NT2/D1 (cell line): Measurements from ENCODE around the gene REEP5.
"Not testable (repeated sequence)": the region's sequence is repeated elsewhere in the genome, so short reads cannot be mapped to it uniquely, and the experiment has no call there.

Source experiments
- DNase-seq: peaks from one replicate; pipeline ENCODE4 v3.0.0-alpha.2; 2011; ENCODE audit warnings: low read depth, low spot score
- H3K27me3 ChIP-seq: 2 replicates; pipeline ENCODE4 v1.6.0; 2011; ENCODE audit warnings: mild to moderate bottlenecking; ENCODE audit not compliant: insufficient read length, insufficient read depth
- H3K36me3 ChIP-seq: 2 replicates; pipeline ENCODE4 v1.6.1; 2011; ENCODE audit warnings: mild to moderate bottlenecking, low read length, mixed read lengths; ENCODE audit not compliant: insufficient read depth, insufficient read length
- H3K4me1 ChIP-seq: 2 replicates; pipeline ENCODE4 v1.5.1; 2011; ENCODE audit not compliant: insufficient read depth, insufficient read length
- H3K4me3 ChIP-seq: 2 replicates; pipeline ENCODE4 v1.5.1; 2011; ENCODE audit warnings: low read depth; ENCODE audit not compliant: insufficient read length
- H3K9ac ChIP-seq: 2 replicates; pipeline ENCODE4 v1.6.0; 2011; ENCODE audit warnings: low read depth; ENCODE audit not compliant: insufficient read length
- H3K9me3 ChIP-seq: 2 replicates; pipeline ENCODE4 v1.5.1; 2011; ENCODE audit warnings: mild to moderate bottlenecking, low read length; ENCODE audit not compliant: insufficient read depth
- SUZ12 ChIP-seq: IDR thresholded peaks from 2 replicates; pipeline ENCODE4 v1.6.1; 2011; ENCODE audit not compliant: insufficient read length, insufficient read depth; ENCODE audit errors: extremely low read depth
- YY1 ChIP-seq: IDR thresholded peaks from 2 replicates; pipeline ENCODE4 v1.6.1; 2011; ENCODE audit not compliant: insufficient read length, insufficient read depth
- ZNF274 ChIP-seq: IDR thresholded peaks from 2 replicates; pipeline ENCODE4 v1.6.1; 2011; ENCODE audit warnings: mild to moderate bottlenecking, low read depth, low read length

REEP5 gene

DNA sequence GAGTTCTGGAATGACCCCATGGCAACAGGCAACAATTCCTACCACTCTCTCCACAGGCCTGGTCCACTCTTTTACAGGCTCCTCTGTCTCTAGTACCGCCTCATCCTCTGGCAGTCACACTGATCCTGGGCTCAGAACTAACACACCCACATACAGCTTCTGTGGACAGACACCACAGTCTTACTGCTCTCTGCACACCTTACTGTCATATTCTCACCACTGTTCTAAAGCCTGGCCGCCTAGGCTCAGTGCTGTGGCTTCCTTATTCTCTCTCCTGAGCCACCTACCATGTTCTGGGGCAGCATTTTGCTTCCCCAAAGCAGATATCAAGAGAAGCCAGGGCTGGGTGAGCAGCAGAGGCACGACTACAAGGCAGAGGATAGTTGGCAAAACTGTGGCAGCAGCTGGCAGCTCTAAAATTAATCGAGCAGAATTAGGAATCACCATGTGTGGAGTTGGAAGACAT is 14.8 kb downstream of the REEP5 start:
- H3K27me3 ChIP-seq = no peaks in the 10 kb centered on the region
- H3K4me3 ChIP-seq = no peak overlapping the region
- no peaks in the 10 kb centered on the region for H3K9me3 ChIP-seq
- no peak for DNase-seq
- no peaks in the 10 kb centered on the region for H3K4me1 ChIP-seq
- peaks cover 43% of the 10 kb centered on the region for H3K36me3 ChIP-seq
- TF ChIP-seq ZNF274 (no peak), SUZ12 (no peak), YY1 (no peak)
- H3K9ac ChIP-seq = no peak overlapping the region

DNA sequence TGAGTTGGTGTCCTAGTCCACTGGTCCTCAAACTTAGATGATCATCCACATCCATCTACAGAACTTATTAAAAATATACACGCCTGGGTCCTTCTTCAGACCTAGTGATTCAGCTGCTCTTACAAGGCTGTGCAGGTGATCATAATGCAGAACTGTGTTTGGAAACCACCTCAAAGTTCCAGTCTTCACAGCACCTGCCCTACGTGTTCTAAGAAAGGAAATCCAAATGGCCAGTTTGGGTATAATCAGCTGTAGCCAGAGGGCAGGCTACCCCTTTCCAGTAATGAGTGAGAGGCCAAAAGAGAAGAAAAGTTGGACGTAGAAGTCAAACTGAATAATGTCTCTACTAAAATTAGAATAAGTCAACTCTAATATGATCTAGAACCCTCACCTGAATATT is 15.4 kb downstream of the REEP5 start:
- H3K27me3 ChIP-seq = no peaks in the 10 kb centered on the region
- no peak overlapping the region for H3K4me3 ChIP-seq
- peaks cover 45% of the 10 kb centered on the region for H3K36me3 ChIP-seq
- DNase-seq = no peak
- H3K9me3 ChIP-seq = no peaks in the 10 kb centered on the region
- H3K4me1 ChIP-seq = no peaks in the 10 kb centered on the region
- no peak overlapping the region for H3K9ac ChIP-seq
- TF ChIP-seq SUZ12 (no peak), ZNF274 (no peak), YY1 (no peak)

DNA sequence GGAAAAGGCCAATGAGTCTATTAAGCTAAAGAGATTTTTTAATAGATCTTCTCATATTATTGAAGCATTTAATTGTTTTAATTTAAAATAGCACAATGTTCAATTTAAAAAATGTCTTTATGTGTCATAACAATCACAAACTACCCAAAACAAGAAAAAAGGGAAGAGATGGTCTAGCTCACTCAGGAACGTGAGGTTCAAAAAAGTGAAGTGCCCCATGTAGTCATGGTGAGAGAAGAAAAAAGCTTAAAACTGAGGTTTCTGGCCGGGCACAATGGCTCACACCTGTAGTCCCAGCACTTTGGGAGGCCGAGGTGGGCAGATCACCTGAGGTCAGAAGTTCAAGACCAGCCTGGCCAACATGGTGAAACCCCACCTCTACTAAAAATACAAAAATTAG is 17.0 kb downstream of the REEP5 start:
- H3K9ac ChIP-seq, H3K27me3 ChIP-seq, H3K4me3 ChIP-seq, H3K4me1 ChIP-seq, H3K9me3 ChIP-seq, DNase-seq: not testable (repeated sequence)
- peaks cover 40% of the 10 kb centered on the region for H3K36me3 ChIP-seq

DNA sequence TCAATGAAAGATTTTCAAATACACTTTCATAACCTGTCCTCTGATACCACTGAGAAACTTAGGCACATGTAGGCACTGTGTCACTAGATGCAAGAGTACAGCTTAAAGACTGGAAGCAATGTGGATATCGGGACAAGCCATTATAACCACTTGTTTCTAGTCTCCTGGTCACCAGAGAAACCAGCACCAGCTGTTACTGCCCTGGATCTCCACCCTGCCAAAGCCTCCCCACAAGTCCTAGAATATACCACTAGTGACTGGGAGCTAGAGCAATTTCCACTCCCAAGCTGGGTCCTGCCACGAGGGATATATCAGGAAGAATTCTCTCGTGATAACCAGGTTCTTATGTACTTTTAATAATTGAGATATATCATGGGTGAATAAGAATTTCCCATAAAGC is 19.5 kb downstream of the REEP5 start:
- TF ChIP-seq YY1 (no peak), ZNF274 (no peak), SUZ12 (no peak)
- no peaks in the 10 kb centered on the region for H3K27me3 ChIP-seq
- H3K9ac ChIP-seq = no peak overlapping the region
- no peaks in the 10 kb centered on the region for H3K9me3 ChIP-seq
- H3K36me3 ChIP-seq = peaks cover 47% of the 10 kb centered on the region
- H3K4me1 ChIP-seq = no peaks in the 10 kb centered on the region
- H3K4me3 ChIP-seq = no peak overlapping the region
- DNase-seq = no peak

DNA sequence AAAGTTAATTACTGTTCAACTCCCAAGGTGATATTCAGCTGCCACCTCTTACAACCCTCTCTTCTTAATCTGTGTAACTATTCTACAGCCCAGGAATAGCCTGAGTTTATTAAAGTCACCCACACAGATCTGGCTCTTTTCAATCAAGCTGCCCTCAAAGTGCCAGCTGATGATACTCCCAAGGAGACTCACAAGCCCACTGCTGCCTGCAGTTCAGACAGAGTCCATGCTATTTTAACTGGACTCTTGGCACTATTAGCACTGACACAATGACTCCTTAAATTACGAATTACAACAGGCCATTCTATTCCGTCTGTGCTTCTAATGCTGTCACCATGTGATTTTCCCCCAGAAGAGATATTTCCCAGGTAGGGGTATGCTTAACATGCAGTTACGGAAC is 26.3 kb downstream of the REEP5 start:
- peaks cover 30% of the 10 kb centered on the region for H3K36me3 ChIP-seq
- TF ChIP-seq ZNF274 (no peak), SUZ12 (no peak), YY1 (no peak)
- no peaks in the 10 kb centered on the region for H3K9me3 ChIP-seq

DNA sequence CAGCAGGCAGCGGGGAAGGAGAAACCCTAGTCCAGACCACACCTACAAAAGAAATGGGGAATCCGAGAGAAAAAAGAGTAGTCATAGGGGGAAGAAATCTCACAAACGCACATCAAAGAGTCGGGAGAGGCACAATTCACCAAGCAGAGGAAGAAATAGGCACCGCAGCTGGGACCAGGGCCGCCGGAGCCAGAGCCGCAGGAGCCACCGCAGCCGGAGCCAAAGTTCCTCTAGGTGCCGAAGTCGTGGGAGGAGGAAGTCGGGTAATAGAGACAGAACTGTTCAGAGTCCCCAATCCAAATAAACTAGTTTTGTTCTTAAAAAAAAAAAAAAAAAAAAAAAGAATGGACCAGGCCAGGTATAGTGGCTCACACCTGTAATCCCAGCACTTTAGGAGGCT is 29.3 kb downstream of the REEP5 start:
- TF ChIP-seq SUZ12 (no peak), YY1 (no peak), ZNF274 (no peak)
- Histone ChIP-seq H3K9me3 (no peaks in the 10 kb centered on the region), H3K27me3 (no peaks in the 10 kb centered on the region), H3K36me3 (peaks cover 18% of the 10 kb centered on the region), H3K4me3 (no peak overlapping the region), H3K9ac (no peak overlapping the region), H3K4me1 (no peaks in the 10 kb centered on the region)
- no peak for DNase-seq

More for the DNA sequence above, 26.3 kb downstream of the REEP5 start:
- Histone ChIP-seq H3K4me1 (no peaks in the 10 kb centered on the region), H3K9ac (no peak overlapping the region), H3K27me3 (no peaks in the 10 kb centered on the region), H3K4me3 (no peak overlapping the region)
- no peak for DNase-seq

DNA sequence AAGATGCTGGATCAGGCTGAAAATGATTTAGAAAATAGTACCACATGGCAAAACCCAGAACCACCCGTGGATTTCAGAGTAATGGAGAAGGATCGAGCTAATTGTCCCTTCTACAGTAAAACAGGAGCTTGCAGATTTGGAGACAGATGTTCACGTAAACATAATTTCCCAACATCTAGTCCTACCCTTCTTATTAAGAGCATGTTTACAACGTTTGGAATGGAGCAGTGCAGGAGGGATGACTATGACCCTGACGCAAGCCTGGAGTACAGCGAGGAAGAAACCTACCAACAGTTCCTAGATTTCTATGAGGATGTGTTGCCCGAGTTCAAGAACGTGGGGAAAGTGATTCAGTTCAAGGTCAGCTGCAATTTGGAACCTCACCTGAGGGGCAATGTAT is 30.0 kb downstream of the REEP5 start:
- H3K36me3 ChIP-seq = peaks cover 19% of the 10 kb centered on the region
- not testable (repeated sequence) for H3K4me3 ChIP-seq

DNA sequence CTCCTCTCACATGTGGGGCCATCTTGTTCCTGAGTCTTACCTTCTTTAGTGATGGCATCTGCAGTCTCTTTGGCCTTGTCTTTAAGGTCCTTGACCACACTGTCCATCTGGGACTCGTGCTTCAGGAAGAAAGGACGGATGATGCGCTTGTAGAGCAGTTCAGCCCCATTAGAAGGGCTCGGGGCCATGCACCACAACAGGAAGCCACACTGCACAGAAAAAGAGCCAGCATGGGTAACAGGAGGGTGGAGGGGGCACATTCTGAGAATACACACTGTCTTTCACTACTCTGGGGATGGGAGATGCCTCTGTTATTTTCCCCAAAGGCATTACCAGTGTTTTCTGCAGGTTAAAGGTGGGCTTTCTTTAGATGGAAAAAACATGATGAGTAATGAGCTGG is 35.1 kb downstream of the REEP5 start:
- H3K4me3 ChIP-seq = no peak overlapping the region
- H3K27me3 ChIP-seq = no peaks in the 10 kb centered on the region
- no peak overlapping the region for H3K9ac ChIP-seq
- TF ChIP-seq YY1 = no peak
- no peak for TF ChIP-seq SUZ12
- TF ChIP-seq ZNF274 = no peak
- DNase-seq = no peak
- H3K4me1 ChIP-seq = no peaks in the 10 kb centered on the region
- peaks cover 53% of the 10 kb centered on the region for H3K36me3 ChIP-seq
- no peaks in the 10 kb centered on the region for H3K9me3 ChIP-seq

More for the DNA sequence above, 30.0 kb downstream of the REEP5 start:
- H3K9ac ChIP-seq, H3K4me1 ChIP-seq, H3K9me3 ChIP-seq, DNase-seq, H3K27me3 ChIP-seq: not testable (repeated sequence)
